Esophagus (tissue), 2 donors: ENCODE measurements around the gene B3GNT3. TPM values are rescaled to one million over a fixed set of nuclear protein-coding genes. Genes with fewer than 3 reads are reported as not detected.

Experiments
- H3K27ac ChIP-seq, 2 donors: one replicate each; pipeline ENCODE4 v1.5.1; 2013; ENCODE audit warnings: low read depth in 2 of 2, mild to moderate bottlenecking in 2 of 2, inconsistent platforms in 1 of 2, low read length in 1 of 2, moderate library complexity in 1 of 2
- H3K27me3 ChIP-seq, 2 donors: one replicate each; pipeline ENCODE4 v1.6.1; 2013; ENCODE audit warnings: low read length in 2 of 2, control low read depth in 1 of 2, mild to moderate bottlenecking in 1 of 2; ENCODE audit not compliant: insufficient read depth in 2 of 2, control insufficient read depth in 1 of 2
- H3K36me3 ChIP-seq, 2 donors: one replicate each; pipeline ENCODE4 v1.6.1; 2013; ENCODE audit warnings: low read length in 1 of 2; ENCODE audit not compliant: control insufficient read depth in 2 of 2, insufficient read depth in 2 of 2
- H3K4me1 ChIP-seq, 2 donors: one replicate each; pipeline ENCODE4 v1.6.1; 2013; ENCODE audit warnings: low read length in 1 of 2; ENCODE audit not compliant: control insufficient read depth in 2 of 2, insufficient read depth in 2 of 2
- H3K4me3 ChIP-seq, 2 donors: one replicate each; pipeline ENCODE4 v1.5.1; 2013; ENCODE audit warnings: low read length in 2 of 2, mild to moderate bottlenecking in 2 of 2, low read depth in 1 of 2, moderate library complexity in 1 of 2
- H3K9me3 ChIP-seq, 2 donors: one replicate each; pipeline ENCODE4 v1.6.1; 2013; ENCODE audit warnings: mild to moderate bottlenecking in 2 of 2, low read depth in 1 of 2, low read length in 1 of 2, moderate library complexity in 1 of 2; ENCODE audit not compliant: control insufficient read depth in 2 of 2, insufficient read depth in 1 of 2
- WGBS, 2 donors: extraction: QIAGEN DNeasy Blood & Tissue Kit; methylation state at CpG; one replicate each; pipeline ENCODE4 v1.1.7; 2013; 5-methylcytosine and 5-hydroxymethylcytosine counted together
- polyA plus RNA-seq, 2 donors: library from polyadenylated mRNA; stranded (reverse); fragments of 200-250 nt; gene quantifications; one replicate each; pipeline ENCODE4 v1.2.3, GENCODE V29; 2013
- donor health status: healthy with polysubstance abuse.
- donor health status: Bipolar disorder and iron deficiency.

Gene B3GNT3
- polyA plus RNA-seq, 2 donors = 12.2 to 45.1 TPM

- Histone ChIP-seq H3K4me1 (peaks cover 2 to 3% of the 10 kb centered on the region in 2 donors), H3K4me3 (no peak overlapping the region), H3K27me3 (no peaks in the 10 kb centered on the region), H3K9me3 (no peaks in the 10 kb centered on the region), H3K36me3 (no peaks in the 10 kb centered on the region), H3K27ac (no peak overlapping the region)
- WGBS, 2 donors = 72% methylated on average over 5 of the region's 5 CpGs
These were observed 40.1 kb upstream of the B3GNT3 start for GRCh38 chr19:17754634-17755442.

GRCh38 chr19:17755443-17755890 lies 39.5 kb upstream of the B3GNT3 start:
- no peaks in the 10 kb centered on the region for H3K36me3 ChIP-seq
- H3K9me3 ChIP-seq = no peaks in the 10 kb centered on the region
- no peaks in the 10 kb centered on the region for H3K27me3 ChIP-seq
- no peak overlapping the region for H3K27ac ChIP-seq
- WGBS, 2 donors = 38 to 50% methylated on average over 1 of the region's 1 CpG
- peaks cover 2 to 3% of the 10 kb centered on the region in 2 donors for H3K4me1 ChIP-seq
- H3K4me3 ChIP-seq = no peak overlapping the region

- no peaks in the 10 kb centered on the region for H3K9me3 ChIP-seq
- no peak overlapping the region for H3K27ac ChIP-seq
- WGBS, 2 donors = 43 to 50% methylated on average over 12 of the region's 12 CpGs
- no peaks in the 10 kb centered on the region for H3K27me3 ChIP-seq
- no peak overlapping the region for H3K4me3 ChIP-seq
- peaks cover 2 to 3% of the 10 kb centered on the region in 2 donors for H3K4me1 ChIP-seq
- no peaks in the 10 kb centered on the region for H3K36me3 ChIP-seq
These were observed 38.8 kb upstream of the B3GNT3 start for GRCh38 chr19:17755977-17756670.

GRCh38 chr19:17757125-17757524 lies 37.8 kb upstream of the B3GNT3 start:
- H3K9me3 ChIP-seq = no peaks in the 10 kb centered on the region
- H3K27me3 ChIP-seq = no peaks in the 10 kb centered on the region
- H3K4me3 ChIP-seq = no peak overlapping the region
- H3K4me1 ChIP-seq = peaks cover 2 to 3% of the 10 kb centered on the region in 2 donors
- WGBS, 2 donors = 28 to 30% methylated on average over 8 to 9 of the region's 9 CpGs
- no peaks in the 10 kb centered on the region for H3K36me3 ChIP-seq
- H3K27ac ChIP-seq = no peak overlapping the region

GRCh38 chr19:17758515-17758914 lies 36.4 kb upstream of the B3GNT3 start:
- Histone ChIP-seq H3K4me1 (peaks cover 2 to 3% of the 10 kb centered on the region in 2 donors), H3K9me3 (peaks cover 0 to 4% of the 10 kb centered on the region in 2 donors), H3K27ac (no peak overlapping the region), H3K27me3 (no peaks in the 10 kb centered on the region), H3K36me3 (no peaks in the 10 kb centered on the region), H3K4me3 (no peak overlapping the region)
- 60 to 66% methylated on average over 5 of the region's 5 CpGs for WGBS, 2 donors

- H3K27ac ChIP-seq = no peak overlapping the region
- no peak overlapping the region for H3K4me3 ChIP-seq
- no peaks in the 10 kb centered on the region for H3K27me3 ChIP-seq
- peaks cover 0 to 4% of the 10 kb centered on the region in 2 donors for H3K9me3 ChIP-seq
- H3K36me3 ChIP-seq = no peaks in the 10 kb centered on the region
- H3K4me1 ChIP-seq = peaks cover 2 to 3% of the 10 kb centered on the region in 2 donors
- WGBS, 2 donors = 77 to 83% methylated on average over 4 of the region's 4 CpGs
These were observed 33.8 kb upstream of the B3GNT3 start for GRCh38 chr19:17761148-17761547.

- WGBS, 2 donors = 60 to 63% methylated on average over 17 of the region's 17 CpGs
- no peak overlapping the region for H3K4me3 ChIP-seq
These were observed 32.3 kb upstream of the B3GNT3 start for GRCh38 chr19:17762505-17763229.

GRCh38 chr19:17764348-17764747 lies 30.6 kb upstream of the B3GNT3 start:
- Histone ChIP-seq H3K4me3 (no peak overlapping the region), H3K27me3 (no peaks in the 10 kb centered on the region), H3K27ac (no peak overlapping the region), H3K4me1 (peaks cover 0 to 2% of the 10 kb centered on the region in 2 donors), H3K9me3 (peaks cover 0 to 4% of the 10 kb centered on the region in 2 donors), H3K36me3 (no peaks in the 10 kb centered on the region)
- 89 to 93% methylated on average over 7 of the region's 7 CpGs for WGBS, 2 donors

More at GRCh38 chr19:17762505-17763229, 32.3 kb upstream of the B3GNT3 start:
- no peaks in the 10 kb centered on the region for H3K27me3 ChIP-seq
- H3K9me3 ChIP-seq = peaks cover 0 to 4% of the 10 kb centered on the region in 2 donors
- peaks cover 2% of the 10 kb centered on the region in 2 donors for H3K4me1 ChIP-seq
- no peaks in the 10 kb centered on the region for H3K36me3 ChIP-seq
- H3K27ac ChIP-seq = no peak overlapping the region

- peaks cover 0 to under 1% of the 10 kb centered on the region in 2 donors for H3K36me3 ChIP-seq
- peaks cover 0 to 4% of the 10 kb centered on the region in 2 donors for H3K9me3 ChIP-seq
- WGBS, 2 donors = 46 to 52% methylated on average over 12 of the region's 12 CpGs
- no peaks in the 10 kb centered on the region for H3K27me3 ChIP-seq
- no peak overlapping the region for H3K4me3 ChIP-seq
- H3K4me1 ChIP-seq = peaks cover 0 to 2% of the 10 kb centered on the region in 2 donors
- no peak overlapping the region for H3K27ac ChIP-seq
These were observed 29.8 kb upstream of the B3GNT3 start for GRCh38 chr19:17765069-17765618.
